Ovary (tissue), 9 donors: ENCODE results near the gene GON7. TPM values are rescaled to one million over a fixed set of nuclear protein-coding genes. Genes with fewer than 3 reads are reported as not detected.
A peak's percentile ranks its signal among the peaks of the same experiment; 100 is the strongest.
"Not testable (repeated sequence)": the region's sequence is repeated elsewhere in the genome, so short reads cannot be mapped to it uniquely, and the experiment has no call there.

Experiments
- DNase-seq, 5 donors: peaks; one replicate each; pipeline ENCODE4 v3.0.0-alpha.2; 2019 to 2020
- H3K27ac ChIP-seq, 2 donors: fragments of 200-600 bp; one replicate each; pipeline versions ENCODE4 v1.5.1 to v1.8.0; 2019 to 2022
- H3K27me3 ChIP-seq: fragments of 200-600 bp; one replicate; pipeline ENCODE4 v1.8.0; 2022
- H3K36me3 ChIP-seq: fragments of 200-600 bp; sonication (generic); one replicate; pipeline ENCODE4 v1.5.1; 2019
- H3K4me1 ChIP-seq: one replicate; pipeline ENCODE4 v1.8.1; 2013; ENCODE audit warnings: mild to moderate bottlenecking, moderate library complexity; ENCODE audit not compliant: insufficient read depth
- H3K4me3 ChIP-seq: fragments of 200-600 bp; sonication (generic); one replicate; pipeline ENCODE4 v1.5.1; 2017
- H3K9me3 ChIP-seq, 2 donors: fragments of 200-600 bp in 1 of 2; sonication (generic) in 1 of 2; one replicate each; pipeline versions ENCODE4 v1.5.1 to v1.8.1; 2013 to 2019; ENCODE audit warnings: mild to moderate bottlenecking in 1 of 2, moderate library complexity in 1 of 2
- CTCF ChIP-seq, 3 donors: fragments of 450-650 bp in 2 of 3; fragments of 200-600 bp in 1 of 3; IDR thresholded peaks; one replicate each; pipeline versions ENCODE4 v1.5.1 to v1.8.0; 2016 to 2022; ENCODE audit warnings: antibody characterized with exemption in 3 of 3, mild to moderate bottlenecking in 1 of 3
- EP300 ChIP-seq: sonication (generic); formaldehyde crosslinking; IDR thresholded peaks from one replicate; pipeline ENCODE4 v1.6.1; 2017; ENCODE audit warnings: antibody characterized with exemption
- POLR2A ChIP-seq: fragments of 450-650 bp; IDR thresholded peaks from one replicate; pipeline ENCODE4 v1.6.1; 2017; ENCODE audit warnings: antibody characterized with exemption, mild to moderate bottlenecking, moderate library complexity
- WGBS, 3 donors: extraction: QIAGEN DNeasy Blood & Tissue Kit in 1 of 3; methylation state at CpG; one replicate each; pipeline versions ENCODE4 v1.1.5 to v1.1.7; 2013 to 2017; 5-methylcytosine and 5-hydroxymethylcytosine counted together
- intact Hi-C, 4 donors: fragments of 100-400 bp; cut with DNase I; formaldehyde crosslinking; loops; one replicate each; pipeline versions ENCODE4 v1.11.0 to v1.15.1; 2022 to 2023
- polyA plus RNA-seq, 2 donors: library from polyadenylated mRNA; stranded (reverse); fragments of 200-250 nt in 1 of 2; fragments of 350-450 nt in 1 of 2; fragmentation: Illumina TruSeq in 1 of 2; extraction: RNeasy Lipid Tissue Mini Kit (QIAGEN cat#74804) in 1 of 2; gene quantifications; one replicate each; pipeline ENCODE4 v1.2.3, GENCODE V29; 2013 to 2014
- total RNA-seq, 7 donors: library from RNA; depleted of rRNA in 2 of 7; stranded (reverse); fragments of >200 nt in 2 of 7; fragmentation: NEBNext Ultra II Directional in 3 of 7; extraction: Animal tissue kit (Norgen Biotek cat#: 25700) in 3 of 7; gene quantifications; one replicate each; pipeline versions ENCODE4 v1.1.0 to v1.2.4, GENCODE V29; 2016 to 2023
- donor health status: DM: no; HTN: no; CAD: no; lungs with moderate emphysema.
- donor health status: DM: no; HTN: no; CAD: no.
- donor health status: Bipolar disorder and iron deficiency.
- donor health status: DM: yes; HTN: yes; CAD: no.
- donor health status: DM: no; HTN: no; CAD: no.
- donor health status: DM: yes; HTN: yes; CAD: no.

Gene GON7
- total and polyA plus RNA-seq, 9 donors = 6.5 to 26.0 (median 8.3) TPM

- no peaks in the 10 kb centered on the region for H3K36me3 ChIP-seq
- TF ChIP-seq POLR2A = peak; percentile 75
- TF ChIP-seq CTCF (IDR thresholded peaks at IDR 0.05) = peak in 1 of 3 donors; percentile 28
- TF ChIP-seq EP300 = no peak
- peak; percentile 82 to 90 (median 89) for DNase-seq
- peaks cover 9% of the 10 kb centered on the region for H3K4me1 ChIP-seq
- intact Hi-C loops = no loop called here
- H3K27ac ChIP-seq = peak within 1 kb of the TSS; percentile 42 to 89
- WGBS, 3 donors = 0 to 1% (median 1%) methylated on average over 51 to 124 of the region's 124 CpGs
- H3K9me3 ChIP-seq = no peaks in the 10 kb centered on the region
- peak within 1 kb of the TSS; percentile 95 for H3K4me3 ChIP-seq
- no peaks in the 10 kb centered on the region for H3K27me3 ChIP-seq
Observed at GRCh38 chr14:93184391-93185348, 22.2 kb downstream of the GON7 start, which contains the start of the genes LYSET and MOAP1. Gene LYSET, plus strand, starts transcription at chr14:93185317. Its CDS starts 89 bp downstream, at chr14:93185406. Gene MOAP1, minus strand, starts transcription at chr14:93184897. Its CDS starts 655 bp downstream, at chr14:93184242.

- TF ChIP-seq EP300 (no peak), CTCF (IDR thresholded peaks at IDR 0.05) (no peak)
- 47 to 49% (median 48%) methylated on average over 17 of the region's 17 CpGs for WGBS, 3 donors
- no peak for DNase-seq
- Histone ChIP-seq H3K9me3 (no peaks in the 10 kb centered on the region), H3K4me3 (peak overlapping the region; percentile 95), H3K36me3 (no peaks in the 10 kb centered on the region), H3K27me3 (no peaks in the 10 kb centered on the region), H3K4me1 (peaks cover 9% of the 10 kb centered on the region), H3K27ac (peak overlapping the region in 1 of 2 donors; percentile 89)
- intact Hi-C loops = no loop called here
Observed at GRCh38 chr14:93183596-93184317, 23.1 kb downstream of the GON7 start.

GRCh38 chr14:93175492-93175891 lies 31.4 kb downstream of the GON7 start:
- Histone ChIP-seq H3K4me1 (peaks cover 3% of the 10 kb centered on the region), H3K4me3 (no peak overlapping the region), H3K9me3 (no peaks in the 10 kb centered on the region), H3K27ac (no peak overlapping the region), H3K27me3 (no peaks in the 10 kb centered on the region), H3K36me3 (no peaks in the 10 kb centered on the region)
- intact Hi-C loops = loop anchor here in 1 of 4 donors (5.0 kb wide), 1 partner anchor 1273 kb away; no protein-coding TSS in a partner anchor
- no peak for TF ChIP-seq POLR2A
- no peak for TF ChIP-seq CTCF (IDR thresholded peaks at IDR 0.05)
- TF ChIP-seq EP300 = no peak
- no peak for DNase-seq
- WGBS, 3 donors = 45 to 62% (median 49%) methylated on average over 6 of the region's 6 CpGs

GRCh38 chr14:93174731-93175130 lies 32.1 kb downstream of the GON7 start:
- not testable (repeated sequence) for H3K4me1 ChIP-seq, H3K27ac ChIP-seq, H3K9me3 ChIP-seq, H3K27me3 ChIP-seq, H3K4me3 ChIP-seq, H3K36me3 ChIP-seq, DNase-seq
- intact Hi-C loops = loop anchor here in 1 of 4 donors (5.0 kb wide), 1 partner anchor 1272 kb away; no protein-coding TSS in a partner anchor
- WGBS, 3 donors = 74 to 80% (median 77%) methylated on average over 5 of the region's 5 CpGs
